Fibroblast of lung (primary cell): ENCODE measurements around the gene C9orf43.

Experiments used
- CTCF ChIP-seq, 2 donors: IDR thresholded peaks in 1 of 2; conservative IDR thresholded peaks in 1 of 2; 1 replicate in 1 of 2; 2 replicates in 1 of 2; pipeline ENCODE4 v1.5.1; 2011 to 2012; ENCODE audit warnings: low read length in 2 of 2, control low read depth in 1 of 2, inconsistent platforms in 1 of 2, low read depth in 1 of 2, mild to moderate bottlenecking in 1 of 2
- EZH2 ChIP-seq: IDR thresholded peaks from 2 replicates; pipeline ENCODE4 v1.5.1; 2012; ENCODE audit warnings: low read length, control low read depth, mild to moderate bottlenecking; ENCODE audit errors: missing control alignments

GRCh38 chr9:113390192-113390960 lies 20.2 kb upstream of the C9orf43 start:
- no peak for TF ChIP-seq CTCF (conservative IDR thresholded peaks at IDR 0.05 in 1 of 2, IDR thresholded peaks at IDR 0.05 in 1 of 2; ENCODE audit: low read depth in 1 of 2, low read length in 2 of 2)
- TF ChIP-seq EZH2 = no peak
